ENCODE data around the gene SPP2. TPM values are rescaled to one million over a fixed set of nuclear protein-coding genes. Genes with fewer than 3 reads are reported as not detected.

Gene SPP2
- total RNA-seq, 1 experiment from 2014 or later, result not detected

DNA sequence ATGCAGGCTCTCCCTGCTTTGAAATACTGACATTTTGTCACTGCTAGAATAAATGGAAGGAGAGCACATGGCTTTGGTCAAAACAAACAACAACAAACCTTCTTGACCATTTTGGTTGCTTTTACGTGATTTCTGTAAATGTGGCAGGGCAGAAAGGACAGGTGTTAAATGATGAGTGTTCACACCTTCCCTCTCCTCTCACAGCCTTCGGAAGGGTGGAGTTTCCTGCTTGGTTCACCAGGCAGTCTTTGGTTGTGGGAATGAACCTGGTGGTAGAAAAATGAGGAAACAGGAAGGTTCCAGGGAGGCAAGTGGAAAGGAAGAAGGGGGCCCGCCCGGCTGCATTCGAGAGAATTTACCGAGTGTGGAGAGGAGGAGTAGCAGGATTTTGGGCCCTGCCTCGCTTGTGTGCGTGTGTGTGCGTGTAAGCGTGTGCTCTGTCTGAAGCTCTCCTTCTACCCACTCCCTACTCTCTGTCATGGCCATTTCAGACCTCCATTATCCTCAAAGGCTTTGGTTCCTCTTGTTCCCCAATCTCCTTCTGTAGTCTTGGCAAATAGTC, 23.7 kb upstream of the SPP2 start:
- Histone ChIP-seq H2BK12ac (ENCODE audit: insufficient read length, low read depth, low read length) (no peak overlapping the region), H3T11ph (ENCODE audit: low read length) (no peak overlapping the region), H2AK5ac (ENCODE audit: insufficient read length, low read length) (no peak overlapping the region), H4K5ac (ENCODE audit: insufficient read length, low read depth, low read length) (no peak overlapping the region), H3K4me1 (ENCODE audit: insufficient read depth, low read length) (no peaks in the 10 kb centered on the region), H3K79me1 (ENCODE audit: insufficient read depth, low read depth, low read length, poor library complexity, severe bottlenecking) (no peaks in the 10 kb centered on the region), H3K56ac (ENCODE audit: insufficient read length, low read depth, low read length) (no peak overlapping the region), H3K23ac (ENCODE audit: insufficient read length, low read depth, low read length) (no peak overlapping the region), H2BK20ac (ENCODE audit: low read depth, low read length, poor library complexity, severe bottlenecking) (no peak overlapping the region), H3K79me2 (ENCODE audit: insufficient read depth, low read length) (no peaks in the 10 kb centered on the region), H3K9me3 (ENCODE audit: control insufficient read depth, low read depth, low read length) (no peaks in the 10 kb centered on the region), H2AFZ (ENCODE audit: low read length) (no peak overlapping the region), H3K4me2 (ENCODE audit: insufficient read depth, insufficient read length, low read length) (no peak overlapping the region), H3K23me2 (ENCODE audit: insufficient read length, low read depth, low read length, poor library complexity, severe bottlenecking) (no peaks in the 10 kb centered on the region), H2BK5ac (ENCODE audit: insufficient read length, low read length) (no peak overlapping the region), H4K20me1 (ENCODE audit: control insufficient read depth, insufficient read depth, insufficient read length) (no peaks in the 10 kb centered on the region), H4K91ac (ENCODE audit: insufficient read length, low read depth, low read length) (no peak overlapping the region), H3K18ac (ENCODE audit: insufficient read length, low read depth, low read length) (no peak overlapping the region), H3K27ac (ENCODE audit: insufficient read length, low read depth, low read length) (no peak overlapping the region), H2BK15ac (ENCODE audit: low read depth, low read length) (no peak overlapping the region), H3K4ac (ENCODE audit: low read depth, low read length) (no peak overlapping the region), H3K27me3 (ENCODE audit: insufficient read depth, low read length) (no peaks in the 10 kb centered on the region), H2BK120ac (ENCODE audit: low read depth, low read length, poor library complexity, severe bottlenecking) (no peak overlapping the region), H3K14ac (ENCODE audit: insufficient read depth, low read length) (no peak overlapping the region), H3K9ac (ENCODE audit: extremely low read depth, insufficient read length, low read length) (no peak overlapping the region), H4K8ac (replicated peaks; ENCODE audit: insufficient read length, low read depth, low read length) (no peak overlapping the region)
- no peaks in the 10 kb centered on the region for H3K4me1 Mint-ChIP-seq
- peaks cover 20% of the 10 kb centered on the region for H3K27me3 Mint-ChIP-seq (ENCODE audit: low read depth)
- DNase-seq, result no peak
- no peak overlapping the region for H3K27ac Mint-ChIP-seq
- WGBS (ENCODE audit: extremely low coverage, insufficient read length, low lambda C conversion rate), result no CpG with 5 or more reads among the region's 10 CpGs
- TF ChIP-seq, protein P1, sequence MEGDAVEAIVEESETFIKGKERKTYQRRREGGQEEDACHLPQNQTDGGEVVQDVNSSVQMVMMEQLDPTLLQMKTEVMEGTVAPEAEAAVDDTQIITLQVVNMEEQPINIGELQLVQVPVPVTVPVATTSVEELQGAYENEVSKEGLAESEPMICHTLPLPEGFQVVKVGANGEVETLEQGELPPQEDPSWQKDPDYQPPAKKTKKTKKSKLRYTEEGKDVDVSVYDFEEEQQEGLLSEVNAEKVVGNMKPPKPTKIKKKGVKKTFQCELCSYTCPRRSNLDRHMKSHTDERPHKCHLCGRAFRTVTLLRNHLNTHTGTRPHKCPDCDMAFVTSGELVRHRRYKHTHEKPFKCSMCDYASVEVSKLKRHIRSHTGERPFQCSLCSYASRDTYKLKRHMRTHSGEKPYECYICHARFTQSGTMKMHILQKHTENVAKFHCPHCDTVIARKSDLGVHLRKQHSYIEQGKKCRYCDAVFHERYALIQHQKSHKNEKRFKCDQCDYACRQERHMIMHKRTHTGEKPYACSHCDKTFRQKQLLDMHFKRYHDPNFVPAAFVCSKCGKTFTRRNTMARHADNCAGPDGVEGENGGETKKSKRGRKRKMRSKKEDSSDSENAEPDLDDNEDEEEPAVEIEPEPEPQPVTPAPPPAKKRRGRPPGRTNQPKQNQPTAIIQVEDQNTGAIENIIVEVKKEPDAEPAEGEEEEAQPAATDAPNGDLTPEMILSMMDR (conservative IDR thresholded peaks at IDR 0.05), result no peak
- H3K36me3 Mint-ChIP-seq (ENCODE audit: insufficient read depth in 1 of 3, low read depth in 3 of 3), result peaks cover 1 to 9% (median 3%) of the 10 kb centered on the region in 3 experiments; a peak in 4 of 7 replicates
- H3K4me3 Mint-ChIP-seq, result no peak overlapping the region
- peaks cover 14 to 17% of the 10 kb centered on the region in 2 experiments for H3K9me3 Mint-ChIP-seq

All from H9 (cell line).